Ovary (tissue), 9 donors: ENCODE data around the gene OPRL1. TPM values are rescaled to one million over a fixed set of nuclear protein-coding genes. Genes with fewer than 3 reads are reported as not detected.
"Not testable (repeated sequence)": the region's sequence is repeated elsewhere in the genome, so short reads cannot be mapped to it uniquely, and the experiment has no call there.

ENCODE experiments used
- DNase-seq, 5 donors: peaks; one replicate each; pipeline ENCODE4 v3.0.0-alpha.2; 2019 to 2020
- H3K27ac ChIP-seq, 2 donors: fragments of 200-600 bp; one replicate each; pipeline versions ENCODE4 v1.5.1 to v1.8.0; 2019 to 2022
- H3K27me3 ChIP-seq: fragments of 200-600 bp; one replicate; pipeline ENCODE4 v1.8.0; 2022
- H3K36me3 ChIP-seq: fragments of 200-600 bp; sonication (generic); one replicate; pipeline ENCODE4 v1.5.1; 2019
- H3K4me1 ChIP-seq: one replicate; pipeline ENCODE4 v1.8.1; 2013; ENCODE audit warnings: mild to moderate bottlenecking, moderate library complexity; ENCODE audit not compliant: insufficient read depth
- H3K4me3 ChIP-seq: fragments of 200-600 bp; sonication (generic); one replicate; pipeline ENCODE4 v1.5.1; 2017
- H3K9me3 ChIP-seq, 2 donors: fragments of 200-600 bp in 1 of 2; sonication (generic) in 1 of 2; one replicate each; pipeline versions ENCODE4 v1.5.1 to v1.8.1; 2013 to 2019; ENCODE audit warnings: mild to moderate bottlenecking in 1 of 2, moderate library complexity in 1 of 2
- CTCF ChIP-seq, 3 donors: fragments of 450-650 bp in 2 of 3; fragments of 200-600 bp in 1 of 3; IDR thresholded peaks; one replicate each; pipeline versions ENCODE4 v1.5.1 to v1.8.0; 2016 to 2022; ENCODE audit warnings: antibody characterized with exemption in 3 of 3, mild to moderate bottlenecking in 1 of 3
- EP300 ChIP-seq: sonication (generic); formaldehyde crosslinking; IDR thresholded peaks from one replicate; pipeline ENCODE4 v1.6.1; 2017; ENCODE audit warnings: antibody characterized with exemption
- POLR2A ChIP-seq: fragments of 450-650 bp; IDR thresholded peaks from one replicate; pipeline ENCODE4 v1.6.1; 2017; ENCODE audit warnings: antibody characterized with exemption, mild to moderate bottlenecking, moderate library complexity
- WGBS, 3 donors: extraction: QIAGEN DNeasy Blood & Tissue Kit in 1 of 3; methylation state at CpG; one replicate each; pipeline versions ENCODE4 v1.1.5 to v1.1.7; 2013 to 2017; 5-methylcytosine and 5-hydroxymethylcytosine counted together
- intact Hi-C, 4 donors: fragments of 100-400 bp; cut with DNase I; formaldehyde crosslinking; loops; one replicate each; pipeline versions ENCODE4 v1.11.0 to v1.15.1; 2022 to 2023
- polyA plus RNA-seq, 2 donors: library from polyadenylated mRNA; stranded (reverse); fragments of 200-250 nt in 1 of 2; fragments of 350-450 nt in 1 of 2; fragmentation: Illumina TruSeq in 1 of 2; extraction: RNeasy Lipid Tissue Mini Kit (QIAGEN cat#74804) in 1 of 2; gene quantifications; one replicate each; pipeline ENCODE4 v1.2.3, GENCODE V29; 2013 to 2014
- total RNA-seq, 7 donors: library from RNA; depleted of rRNA in 2 of 7; stranded (reverse); fragments of >200 nt in 2 of 7; fragmentation: NEBNext Ultra II Directional in 3 of 7; extraction: Animal tissue kit (Norgen Biotek cat#: 25700) in 3 of 7; gene quantifications; one replicate each; pipeline versions ENCODE4 v1.1.0 to v1.2.4, GENCODE V29; 2016 to 2023
- donor health status: DM: no; HTN: no; CAD: no; lungs with moderate emphysema.
- donor health status: DM: no; HTN: no; CAD: no.
- donor health status: Bipolar disorder and iron deficiency.
- donor health status: DM: yes; HTN: yes; CAD: no.
- donor health status: DM: no; HTN: no; CAD: no.
- donor health status: DM: yes; HTN: yes; CAD: no.

The OPRL1 gene
- total and polyA plus RNA-seq, 9 donors = 0.12 to 0.80 (median 0.43) TPM

GRCh38 chr20:64114356-64114971 is 34.6 kb downstream of the OPRL1 start:
- DNase-seq = peak in 1 of 5 donors; percentile 2
- intact Hi-C loops = loop anchor here in 1 of 4 donors (10.0 kb wide), 1 partner anchor 80 kb away; the partner anchor contains the start of gene C20orf204
- H3K27me3 ChIP-seq = no peaks in the 10 kb centered on the region

GRCh38 chr20:64115171-64115911 is 35.5 kb downstream of the OPRL1 start:
- Histone ChIP-seq H3K4me1 (peaks cover 2% of the 10 kb centered on the region), H3K36me3 (no peaks in the 10 kb centered on the region), H3K4me3 (no peak overlapping the region), H3K27ac (no peak overlapping the region), H3K9me3 (no peaks in the 10 kb centered on the region), H3K27me3 (no peaks in the 10 kb centered on the region)
- intact Hi-C loops = loop anchor here in 1 of 4 donors (10.0 kb wide), 1 partner anchor 81 kb away; the partner anchor contains the start of gene C20orf204
- TF ChIP-seq CTCF (IDR thresholded peaks at IDR 0.05) = no peak
- TF ChIP-seq EP300 = no peak
- no peak for TF ChIP-seq POLR2A
- DNase-seq = peak in 1 of 5 donors; percentile 3
- WGBS, 3 donors = 64 to 70% (median 69%) methylated on average over 14 of the region's 14 CpGs

More at GRCh38 chr20:64114356-64114971, 34.6 kb downstream of the OPRL1 start:
- TF ChIP-seq EP300 (no peak), POLR2A (no peak)
- Histone ChIP-seq H3K27ac (no peak overlapping the region), H3K36me3 (no peaks in the 10 kb centered on the region), H3K4me1 (no peaks in the 10 kb centered on the region), H3K4me3 (no peak overlapping the region), H3K9me3 (no peaks in the 10 kb centered on the region)
- WGBS, 3 donors = 61 to 68% (median 66%) methylated on average over 14 of the region's 14 CpGs

- DNase-seq = peak in 2 of 5 donors; percentile 6 to 30
- Histone ChIP-seq H3K9me3 (no peaks in the 10 kb centered on the region), H3K27me3 (no peaks in the 10 kb centered on the region), H3K27ac (no peak overlapping the region), H3K36me3 (no peaks in the 10 kb centered on the region), H3K4me3 (no peak overlapping the region), H3K4me1 (peaks cover 2% of the 10 kb centered on the region)
- TF ChIP-seq POLR2A (no peak), EP300 (no peak), CTCF (IDR thresholded peaks at IDR 0.05) (no peak)
- 75 to 81% (median 80%) methylated on average over 21 of the region's 21 CpGs for WGBS, 3 donors
- intact Hi-C loops = loop anchor here in 1 of 4 donors (10.0 kb wide), 1 partner anchor 81 kb away; the partner anchor contains the start of gene C20orf204
These were observed 36.1 kb downstream of the OPRL1 start for GRCh38 chr20:64116016-64116415.

GRCh38 chr20:64116541-64117431 is 36.9 kb downstream of the OPRL1 start:
- peak in 2 of 5 donors; percentile 4 to 18 for DNase-seq
- no peak for TF ChIP-seq POLR2A
- TF ChIP-seq CTCF (IDR thresholded peaks at IDR 0.05) = no peak
- no peak for TF ChIP-seq EP300
- WGBS, 3 donors = 72 to 81% (median 79%) methylated on average over 16 to 17 of the region's 17 CpGs
- intact Hi-C loops = loop anchor here in 1 of 4 donors (10.0 kb wide), 1 partner anchor 82 kb away; the partner anchor contains the start of gene C20orf204
- H3K4me3 ChIP-seq = no peak overlapping the region
- peaks cover 2% of the 10 kb centered on the region for H3K4me1 ChIP-seq
- H3K36me3 ChIP-seq = no peaks in the 10 kb centered on the region
- H3K9me3 ChIP-seq = no peaks in the 10 kb centered on the region
- no peak overlapping the region for H3K27ac ChIP-seq
- no peaks in the 10 kb centered on the region for H3K27me3 ChIP-seq

- intact Hi-C loops = loop anchor here in 1 of 4 donors (10.0 kb wide), 1 partner anchor 83 kb away; the partner anchor contains the start of gene C20orf204
- not testable (repeated sequence) for H3K4me3 ChIP-seq, DNase-seq, H3K27me3 ChIP-seq, H3K36me3 ChIP-seq, H3K9me3 ChIP-seq, H3K4me1 ChIP-seq, H3K27ac ChIP-seq
- WGBS, 3 donors = 72 to 87% (median 83%) methylated on average over 2 to 5 of the region's 6 CpGs
These were observed 37.5 kb downstream of the OPRL1 start for GRCh38 chr20:64117432-64117777.
